Measurements from ENCODE around the gene NKTR. TPM values are rescaled to one million over a fixed set of nuclear protein-coding genes. Genes with fewer than 3 reads are reported as not detected.

NKTR gene
- total RNA-seq, 3 donors from 2014 or later = 132 to 214 (median 175) TPM

DNA sequence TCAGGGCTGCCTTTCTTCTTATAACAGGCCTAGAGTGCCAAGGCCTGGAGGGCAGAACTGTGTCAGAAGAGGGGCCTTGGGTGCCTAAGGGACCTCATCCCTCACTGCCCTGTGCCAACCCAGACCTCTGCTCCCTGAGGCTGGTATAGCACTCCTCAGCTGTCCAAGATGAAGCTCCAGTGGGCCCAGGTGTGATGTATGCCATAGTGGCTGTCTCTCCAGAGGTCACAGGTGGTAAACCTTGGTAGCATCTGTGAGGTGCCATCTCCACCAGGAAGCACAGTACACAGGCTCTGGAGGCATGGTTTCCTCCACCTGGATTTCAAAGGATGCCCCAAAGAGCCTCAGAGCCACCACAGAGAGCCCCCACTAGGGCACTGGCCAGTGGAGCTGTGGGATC is 72.6 kb downstream of the NKTR start:
- Histone ChIP-seq H3K36me3 (no peaks in the 10 kb centered on the region), H3K27me3 (no peaks in the 10 kb centered on the region), H3K4me1 (no peaks in the 10 kb centered on the region), H3K9me3 (no peaks in the 10 kb centered on the region), H3K27ac (no peak overlapping the region), H3K4me3 (no peak overlapping the region)
- TF ChIP-seq POLR2A (IDR thresholded peaks at IDR 0.05) (no peak), CTCF (IDR thresholded peaks at IDR 0.05) (no peak), POLR2AphosphoS5 (IDR thresholded peaks at IDR 0.05) (no peak)
- DNase-seq (ENCODE audit: low spot score in 2 of 2) = no peak
- intact Hi-C loops (cut with DNase I; ENCODE audit: low total_unique reads) = no loop called here

DNA sequence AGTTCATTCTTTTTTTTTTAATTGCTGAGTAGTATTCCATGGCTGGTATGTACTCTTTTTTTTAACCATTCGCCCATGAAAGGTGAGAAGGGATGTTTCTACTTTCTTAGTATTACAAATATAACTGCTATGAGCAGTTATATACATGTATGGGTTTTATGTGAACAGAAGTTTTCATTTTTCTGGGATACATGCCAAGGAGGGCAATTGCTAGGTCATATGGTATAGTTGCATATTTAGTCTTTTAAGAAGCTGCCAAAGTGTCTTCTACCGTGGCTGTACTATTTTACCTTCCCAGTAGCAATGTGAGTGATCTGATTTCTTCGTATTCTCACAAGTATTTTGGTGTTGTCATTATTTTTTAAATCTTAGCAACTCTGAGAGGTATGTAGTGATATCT is 73.7 kb downstream of the NKTR start:
- no peak overlapping the region for H3K27ac ChIP-seq
- no peaks in the 10 kb centered on the region for H3K36me3 ChIP-seq
- no peaks in the 10 kb centered on the region for H3K4me1 ChIP-seq
- no peaks in the 10 kb centered on the region for H3K27me3 ChIP-seq
- no peaks in the 10 kb centered on the region for H3K9me3 ChIP-seq
- no peak overlapping the region for H3K4me3 ChIP-seq
- DNase-seq (ENCODE audit: low spot score in 2 of 2) = no peak
- intact Hi-C loops (cut with DNase I; ENCODE audit: low total_unique reads) = no loop called here
- TF ChIP-seq POLR2AphosphoS5 (IDR thresholded peaks at IDR 0.05) = no peak
- TF ChIP-seq CTCF (IDR thresholded peaks at IDR 0.05) = no peak
- no peak for TF ChIP-seq POLR2A (IDR thresholded peaks at IDR 0.05)

DNA sequence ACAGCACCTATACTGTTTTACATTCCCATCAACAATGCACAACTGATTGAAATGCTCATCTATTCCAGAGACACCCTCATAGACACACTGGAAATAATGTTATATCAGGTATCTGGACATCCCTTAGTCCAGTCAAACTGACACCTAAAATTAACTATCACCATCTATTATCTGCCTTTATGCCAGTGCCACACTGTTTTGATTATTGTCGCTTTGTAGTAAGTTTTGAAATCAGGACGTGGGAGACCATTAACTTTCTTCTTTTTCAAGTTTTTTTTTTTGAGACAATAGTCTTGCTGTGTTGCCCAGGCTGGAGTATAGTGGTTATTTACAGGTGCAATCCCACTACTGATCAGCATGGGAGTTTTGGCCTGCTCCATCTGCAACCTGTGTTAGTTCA is 75.4 kb downstream of the NKTR start:
- H3K27me3 ChIP-seq = no peaks in the 10 kb centered on the region
- intact Hi-C loops (cut with DNase I; ENCODE audit: low total_unique reads) = no loop called here
- H3K4me1 ChIP-seq = no peaks in the 10 kb centered on the region
- H3K9me3 ChIP-seq = no peaks in the 10 kb centered on the region
- no peak for DNase-seq (ENCODE audit: low spot score in 2 of 2)
- no peaks in the 10 kb centered on the region for H3K36me3 ChIP-seq
- no peak overlapping the region for H3K4me3 ChIP-seq
- no peak overlapping the region for H3K27ac ChIP-seq
- no peak for TF ChIP-seq POLR2A (IDR thresholded peaks at IDR 0.05)
- TF ChIP-seq CTCF (IDR thresholded peaks at IDR 0.05) = no peak
- no peak for TF ChIP-seq POLR2AphosphoS5 (IDR thresholded peaks at IDR 0.05)

GRCh38 chr3:42678447-42678846 is 78.0 kb downstream of the NKTR start:
- no peaks in the 10 kb centered on the region for H3K9me3 ChIP-seq
- no peak for DNase-seq (ENCODE audit: low spot score in 2 of 2)
- H3K36me3 ChIP-seq = no peaks in the 10 kb centered on the region
- no peaks in the 10 kb centered on the region for H3K27me3 ChIP-seq
- H3K4me1 ChIP-seq = no peaks in the 10 kb centered on the region
- no peak overlapping the region for H3K27ac ChIP-seq
- H3K4me3 ChIP-seq = no peak overlapping the region
- no peak for TF ChIP-seq POLR2A (IDR thresholded peaks at IDR 0.05)
- TF ChIP-seq POLR2AphosphoS5 (IDR thresholded peaks at IDR 0.05) = no peak
- no peak for TF ChIP-seq CTCF (IDR thresholded peaks at IDR 0.05)
- intact Hi-C loops (cut with DNase I; ENCODE audit: low total_unique reads) = no loop called here

- no peak for DNase-seq (ENCODE audit: low spot score in 2 of 2)
- Histone ChIP-seq H3K4me3 (no peak overlapping the region), H3K27me3 (no peaks in the 10 kb centered on the region), H3K36me3 (no peaks in the 10 kb centered on the region), H3K4me1 (no peaks in the 10 kb centered on the region), H3K27ac (no peak overlapping the region), H3K9me3 (no peaks in the 10 kb centered on the region)
- no peak for TF ChIP-seq POLR2AphosphoS5 (IDR thresholded peaks at IDR 0.05)
- TF ChIP-seq POLR2A (IDR thresholded peaks at IDR 0.05) = no peak
- TF ChIP-seq CTCF (IDR thresholded peaks at IDR 0.05) = no peak
- intact Hi-C loops (cut with DNase I; ENCODE audit: low total_unique reads) = no loop called here
Observed at GRCh38 chr3:42680271-42680670, 79.8 kb downstream of the NKTR start.
